Endothelial cell of umbilical vein (primary cell): ENCODE measurements around the gene SRGAP3. TPM values are rescaled to one million over a fixed set of nuclear protein-coding genes. Genes with fewer than 3 reads are reported as not detected.

Source experiments
- BruUV-seq: library from RNA; stranded (reverse); fragments of 400-500 nt; replicated peaks from 2 replicates; lab custom pipeline; 2021; lab: Mats Ljungman, UMichigan
- CTCF ChIA-PET: fragments of 300-600, 350-600 bp; sonication (Branson Sonifier 250); formaldehyde crosslinking; loops from one replicate; lab custom pipeline; 2021; ENCODE audit warnings: antibody characterized with exemption, inconsistent platforms; lab: Charles Lee
- POLR2A ChIA-PET: fragments of 300-600, 350-600 bp; sonication (Branson Sonifier 250); formaldehyde crosslinking; loops from one replicate; lab custom pipeline; 2021; ENCODE audit warnings: antibody characterized with exemption, inconsistent platforms; lab: Charles Lee
- DNase-seq: peaks from one replicate; pipeline ENCODE4 v3.0.0-alpha.2; 2011; ENCODE audit warnings: low read depth, low spot score
- FAIRE-seq: peaks from 2 replicates; lab custom pipeline; 2011; peaks lifted over from hg19 to GRCh38; lab: Jason Lieb, UNC
- H2AFZ ChIP-seq: 2 replicates; pipeline ENCODE4 v1.6.0; 2012; ENCODE audit warnings: low read depth, low read length, control low read depth, inconsistent platforms
- H3K27ac ChIP-seq: 2 replicates; pipeline ENCODE4 v1.5.1; 2011; ENCODE audit warnings: low read depth, mild to moderate bottlenecking, control low read depth, low read length, moderate library complexity; ENCODE audit not compliant: insufficient read depth
- H3K27me3 ChIP-seq, 2 experiments: 2 replicates each; pipeline versions ENCODE4 v1.6.0 to v1.6.1; 2011; ENCODE audit warnings: low read length in 2 of 2, mixed read lengths in 1 of 2; ENCODE audit not compliant: control insufficient read depth in 2 of 2, insufficient read depth in 2 of 2
- H3K36me3 ChIP-seq, 2 experiments: 2 replicates in 1 of 2; 3 replicates in 1 of 2; pipeline ENCODE4 v1.5.1; 2011; ENCODE audit warnings: low read length in 2 of 2, mild to moderate bottlenecking in 1 of 2, moderate library complexity in 1 of 2; ENCODE audit not compliant: control insufficient read depth in 2 of 2, insufficient read depth in 2 of 2; ENCODE audit errors: extremely low read depth in 1 of 2
- H3K4me1 ChIP-seq: 3 replicates; pipeline ENCODE4 v1.5.1; 2011; ENCODE audit warnings: mild to moderate bottlenecking, low read length; ENCODE audit not compliant: control insufficient read depth, insufficient read depth; ENCODE audit errors: extremely low read depth
- H3K4me2 ChIP-seq: 2 replicates; pipeline ENCODE4 v1.6.1; 2011; ENCODE audit warnings: low read length, control low read depth, mixed read lengths; ENCODE audit not compliant: insufficient read depth
- H3K4me3 ChIP-seq, 3 experiments: fragments of 200-600 bp in 1 of 3; sonication (generic), shearing (Covaris generic) in 1 of 3; replicated peaks in 1 of 3; 2 replicates each; pipeline ENCODE4 v1.5.1; 2011 to 2016; ENCODE audit warnings: control low read depth in 3 of 3, low read length in 3 of 3, mild to moderate bottlenecking in 2 of 3, inconsistent platforms in 1 of 3, low read depth in 1 of 3, moderate library complexity in 1 of 3; ENCODE audit not compliant: insufficient read depth in 1 of 3
- H3K79me2 ChIP-seq: 2 replicates; pipeline ENCODE4 v1.6.0; 2012; ENCODE audit warnings: low read length, inconsistent platforms; ENCODE audit not compliant: control insufficient read depth, insufficient read depth
- H3K9ac ChIP-seq: replicated peaks from 2 replicates; pipeline ENCODE3; 2011; ENCODE audit warnings: low read length, control low read depth; ENCODE audit not compliant: insufficient read depth; ENCODE audit errors: extremely low read depth
- H3K9me1 ChIP-seq: replicated peaks from 3 replicates; pipeline ENCODE4 v1.6.0; 2011; ENCODE audit warnings: mild to moderate bottlenecking, low read length; ENCODE audit not compliant: control insufficient read depth, insufficient read depth; ENCODE audit errors: extremely low read depth
- H3K9me3 ChIP-seq: replicated peaks from 2 replicates; pipeline ENCODE4 v1.5.1; 2012; ENCODE audit warnings: low read length, inconsistent platforms; ENCODE audit not compliant: control insufficient read depth, insufficient read depth
- H4K20me1 ChIP-seq: replicated peaks from 2 replicates; pipeline ENCODE3; 2011; ENCODE audit warnings: mild to moderate bottlenecking, low read length; ENCODE audit not compliant: control insufficient read depth, insufficient read depth; ENCODE audit errors: extremely low read depth
- CTCF ChIP-seq, 2 donors: IDR thresholded peaks; 1 replicate in 1 of 2; 2 replicates in 1 of 2; pipeline ENCODE4 v1.5.1; 2011; ENCODE audit warnings: low read length in 2 of 2, mild to moderate bottlenecking in 2 of 2, moderate library complexity in 2 of 2, control low read depth in 1 of 2, inconsistent platforms in 1 of 2, low read depth in 1 of 2; ENCODE audit not compliant: insufficient read depth in 1 of 2; ENCODE audit errors: extremely low read depth in 1 of 2
- EZH2 ChIP-seq: IDR thresholded peaks from 2 replicates; pipeline ENCODE4 v1.6.1; 2012; ENCODE audit warnings: borderline replicate concordance, low read depth, mild to moderate bottlenecking, moderate library complexity, low read length, inconsistent platforms; ENCODE audit not compliant: severe bottlenecking
- GATA2 ChIP-seq: IDR thresholded peaks from 2 replicates; pipeline ENCODE4 v1.7.0; 2011; ENCODE audit warnings: low read depth, mild to moderate bottlenecking, moderate library complexity, mixed read lengths, low read length; ENCODE audit not compliant: insufficient read length, insufficient read depth
- JUN ChIP-seq: IDR thresholded peaks from 2 replicates; pipeline ENCODE4 v1.6.1; 2011; ENCODE audit warnings: borderline replicate concordance, low read depth; ENCODE audit not compliant: insufficient read length, insufficient read depth
- MYC ChIP-seq: IDR thresholded peaks from one replicate; pipeline ENCODE4 v1.6.1; 2011; ENCODE audit warnings: mild to moderate bottlenecking, low read depth, low read length
- POLR2AphosphoS5 ChIP-seq: IDR thresholded peaks from 2 replicates; pipeline ENCODE4 v1.6.1; 2012; ENCODE audit warnings: low read depth, mild to moderate bottlenecking, control low read depth, low read length, moderate library complexity; ENCODE audit not compliant: insufficient read depth
- dilution Hi-C: fragments of 300-500 bp; cut with MboI; formaldehyde crosslinking; loops from one replicate; pipeline ENCODE4 v1.15.0; 2019; ENCODE audit warnings: low sequenced_read_pairs; ENCODE audit not compliant: extremely low pct_ligation_motif_present
- intact Hi-C: fragments of 100-400 bp; cut with micrococcal nuclease; formaldehyde crosslinking; loops from one replicate; pipeline ENCODE4 v1.10.0; 2022
- polyA plus RNA-seq, 4 experiments: library from polyadenylated mRNA; depleted of rRNA in 3 of 4; stranded (reverse) in 3 of 4; unstranded in 1 of 4; fragments of >200 nt; gene quantifications; 2 replicates each; pipeline versions ENCODE4 v1.2.1 to v1.2.3, GENCODE V29; 2011 to 2012; ENCODE audit warnings: missing spikeins in 1 of 4
- total RNA-seq: library from RNA; stranded (reverse); gene quantifications from 2 replicates; pipeline ENCODE4 v1.2.3, GENCODE V29; 2021

SRGAP3 gene
- total and polyA plus RNA-seq, 2 donors (not counting 3 experiments of a cell fraction or from before 2014, with no cell fraction given): 0.06 TPM; not detected in 1

- DNase-seq (no peak), FAIRE-seq (no peak)
- intact Hi-C loops (no loop called here), dilution Hi-C loops (no loop called here)
- CTCF ChIA-PET: interaction anchor here (1.3 kb wide), 1 partner anchor 21 kb away, joined by 4 read pairs; no protein-coding TSS in a partner anchor
- Histone ChIP-seq H3K27me3 (no peaks in the 10 kb centered on the region), H3K4me3 (no peak overlapping the region), H2AFZ (no peak overlapping the region), H3K79me2 (no peaks in the 10 kb centered on the region), H3K9ac (no peak overlapping the region), H3K27ac (no peak overlapping the region), H3K9me1 (no peaks in the 10 kb centered on the region), H4K20me1 (no peaks in the 10 kb centered on the region), H3K9me3 (no peaks in the 10 kb centered on the region), H3K36me3 (no peaks in the 10 kb centered on the region), H3K4me1 (no peaks in the 10 kb centered on the region), H3K4me2 (no peak overlapping the region)
- TF ChIP-seq MYC: no peak
- TF ChIP-seq EZH2: no peak
- TF ChIP-seq GATA2: no peak
- TF ChIP-seq POLR2AphosphoS5: no peak
- TF ChIP-seq CTCF (IDR thresholded peaks at IDR 0.05; ENCODE audit: extremely low read depth in 1 of 2, insufficient read depth in 1 of 2, low read depth in 1 of 2, low read length in 2 of 2): no peak
- TF ChIP-seq JUN: no peak
- POLR2A ChIA-PET: no interaction called here
- no TSS peak for BruUV-seq
Observed at GRCh38 chr3:9280451-9281219, 31.2 kb upstream of the SRGAP3 start.
